Ureter (tissue), 1 donor: ENCODE results near the gene EVPL. TPM values are rescaled to one million over a fixed set of nuclear protein-coding genes. Genes with fewer than 3 reads are reported as not detected.

ENCODE experiments used
- DNase-seq: peaks from one replicate; pipeline ENCODE4 v3.0.0-alpha.2; 2020; ENCODE audit warnings: low spot score
- total RNA-seq: library from RNA; stranded (reverse); gene quantifications from one replicate; pipeline ENCODE4 v1.2.4, GENCODE V29; 2023
- donor health status: DM: yes; HTN: yes; CAD: no.

The EVPL gene
- total RNA-seq, 1 donor from 2014 or later: 84.2 TPM

DNA sequence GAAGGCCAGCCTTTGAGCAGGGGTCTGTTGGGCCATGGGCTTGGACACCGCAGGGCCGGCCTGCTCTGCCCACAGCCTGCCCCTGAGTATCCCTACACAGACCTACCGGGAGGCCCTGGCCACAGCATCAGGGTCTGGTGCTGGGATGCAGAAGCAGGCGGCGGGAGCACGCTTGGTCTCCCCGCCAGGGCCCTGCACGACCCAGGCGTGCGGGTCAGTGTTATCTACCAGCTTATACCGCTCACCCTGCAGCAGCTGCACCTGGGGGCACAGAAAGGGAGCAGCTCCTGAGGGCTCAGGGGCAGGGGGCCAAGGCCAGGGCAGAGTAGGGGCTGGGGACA is 8.8 kb downstream of the EVPL start:
- no peak for DNase-seq

DNA sequence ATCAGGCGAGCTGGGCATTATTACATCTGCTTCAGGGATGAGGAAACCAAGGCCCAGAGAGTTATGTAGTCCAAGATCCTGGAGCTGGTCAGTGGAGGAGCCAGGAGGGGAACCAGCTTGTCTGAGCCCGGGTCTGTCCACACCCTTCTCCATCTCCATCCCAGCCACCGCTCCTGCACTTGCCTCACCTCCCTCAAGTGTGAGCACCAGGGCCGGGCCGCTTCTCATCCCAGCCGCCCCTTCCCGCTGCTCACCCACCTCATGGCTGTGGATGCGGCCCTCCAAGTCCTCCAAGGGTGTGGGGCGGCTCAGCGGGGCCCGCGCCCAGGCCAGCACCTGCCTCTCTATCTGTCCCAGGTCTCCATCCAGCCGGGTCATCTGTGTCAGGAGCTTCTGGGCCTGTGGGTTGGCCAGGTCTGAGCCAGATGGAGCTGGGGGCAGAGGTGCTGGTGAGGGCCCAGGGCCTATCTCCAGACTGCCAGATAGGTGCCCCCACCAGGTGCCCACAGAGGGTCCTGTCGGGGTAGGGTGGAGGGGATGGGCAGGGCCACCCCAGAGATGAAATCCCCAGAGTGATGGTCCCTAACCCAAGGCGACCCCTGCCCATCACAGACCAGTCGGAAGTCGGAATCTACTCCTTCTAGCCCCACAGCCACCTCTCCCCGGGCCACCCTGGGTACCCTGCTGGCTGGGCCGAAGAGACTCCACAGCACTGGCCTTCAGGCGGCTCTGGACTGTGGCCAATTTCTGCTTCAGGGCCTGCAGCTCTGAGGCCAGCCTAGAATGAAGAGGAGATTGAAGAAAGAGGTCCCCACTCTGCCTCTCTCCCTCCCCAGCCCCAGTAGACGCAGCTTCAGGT is 9.4 kb downstream of the EVPL start:
- no peak for DNase-seq

DNA sequence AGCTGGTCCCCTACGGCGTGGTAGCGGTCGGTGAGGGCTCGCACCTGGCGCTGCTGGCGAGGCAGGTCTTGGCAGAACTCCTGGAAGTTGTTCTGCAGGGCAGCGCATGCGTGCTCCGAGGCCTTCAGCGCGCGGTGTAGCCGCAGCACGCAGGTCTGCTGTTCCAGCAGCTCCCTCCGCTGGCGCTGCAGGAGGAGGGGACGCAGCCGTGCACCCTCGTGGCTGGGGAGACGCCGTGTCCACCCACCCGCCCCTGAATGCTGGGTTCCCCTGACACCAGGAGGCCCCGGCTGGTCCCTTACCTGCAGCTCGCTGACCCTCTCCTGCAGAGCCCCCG is 12.2 kb downstream of the EVPL start:
- no peak for DNase-seq

DNA sequence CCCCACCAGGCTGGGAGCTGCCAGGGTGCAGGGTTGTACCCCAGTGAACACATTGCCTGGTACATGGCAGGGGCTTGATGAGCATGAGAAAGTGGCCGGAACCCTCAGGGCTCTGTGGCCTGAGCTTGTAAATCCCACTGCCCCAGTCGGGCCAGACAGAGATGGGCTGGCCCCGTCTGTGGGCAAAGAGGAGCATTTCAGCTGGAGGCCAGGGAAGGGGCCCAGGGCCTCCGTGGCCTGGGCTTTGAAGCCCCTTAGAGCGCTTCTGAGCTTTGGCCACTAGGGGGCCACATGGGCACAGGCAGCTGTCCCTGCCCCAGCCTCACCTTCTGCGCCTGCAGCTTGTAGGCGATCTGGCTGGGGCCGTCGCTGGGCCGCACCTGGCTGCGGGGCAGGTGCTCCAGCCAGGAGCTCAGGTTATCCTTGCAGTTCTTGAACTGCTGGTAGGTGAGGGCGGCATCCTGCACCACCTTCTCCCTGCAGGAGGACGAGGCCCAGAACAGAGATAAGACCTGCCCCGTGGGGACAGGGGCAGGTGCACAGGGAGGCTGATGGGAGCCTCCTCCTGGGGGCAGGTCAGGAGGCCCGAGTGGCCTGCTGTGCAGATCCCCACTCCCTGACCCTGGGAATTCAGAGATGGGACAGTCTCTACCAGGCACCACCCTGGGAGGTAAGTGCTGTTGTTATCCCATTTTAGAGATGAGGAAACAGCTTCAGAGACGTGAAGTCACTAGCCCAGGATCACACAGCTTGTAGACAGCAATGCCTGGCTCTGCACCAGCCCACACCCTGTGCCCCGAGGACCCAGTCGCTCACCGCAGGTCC is 12.8 kb downstream of the EVPL start:
- peak; percentile 70 for DNase-seq

DNA sequence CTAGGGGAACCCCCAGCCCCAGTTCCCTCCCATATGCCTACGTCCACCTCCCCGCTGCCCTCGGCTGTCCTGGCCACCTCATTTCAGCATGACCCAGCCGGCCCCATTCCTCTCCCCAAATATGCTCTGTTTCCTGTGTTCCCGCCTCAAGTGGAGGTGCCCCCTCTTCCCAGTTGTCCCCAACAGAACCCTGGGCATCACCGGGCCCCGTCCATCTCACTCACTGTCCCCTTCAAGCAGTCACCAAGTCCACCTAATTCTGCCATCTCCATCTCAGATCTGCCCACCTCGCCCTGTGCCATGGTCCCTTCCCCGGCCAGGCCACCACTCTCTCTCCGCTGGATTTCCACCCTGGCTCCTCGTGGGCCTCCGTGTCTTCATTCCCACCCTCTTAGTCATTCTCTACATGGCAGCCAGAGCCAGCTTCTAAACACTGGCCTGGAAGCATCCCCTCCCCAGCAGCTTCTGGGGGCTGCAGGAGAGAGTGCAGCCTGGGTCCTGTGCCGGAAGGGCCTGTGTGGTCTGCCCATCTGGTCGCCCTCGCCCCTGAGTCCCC is 13.7 kb downstream of the EVPL start:
- no peak for DNase-seq

DNA sequence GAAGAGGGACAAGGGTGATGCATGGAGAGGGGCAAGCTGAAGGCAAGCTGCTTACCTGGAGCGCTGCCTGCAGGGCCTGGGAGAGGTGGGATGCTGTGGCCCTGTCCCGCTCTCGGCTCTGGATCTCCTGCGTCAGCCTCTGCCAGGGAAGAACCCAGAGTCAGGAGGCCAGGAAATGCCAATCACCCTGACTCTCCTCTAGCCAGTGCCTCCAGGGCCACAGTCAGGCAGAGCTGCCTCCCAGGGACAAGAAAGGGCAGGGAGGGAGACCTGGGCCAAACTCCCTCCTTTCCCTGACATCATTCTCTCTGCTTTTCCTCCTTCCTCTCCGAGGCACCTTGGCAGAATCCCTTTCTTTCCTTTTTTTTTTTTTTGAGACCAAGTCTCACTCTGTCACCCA is 15.2 kb downstream of the EVPL start:
- DNase-seq: no peak

DNA sequence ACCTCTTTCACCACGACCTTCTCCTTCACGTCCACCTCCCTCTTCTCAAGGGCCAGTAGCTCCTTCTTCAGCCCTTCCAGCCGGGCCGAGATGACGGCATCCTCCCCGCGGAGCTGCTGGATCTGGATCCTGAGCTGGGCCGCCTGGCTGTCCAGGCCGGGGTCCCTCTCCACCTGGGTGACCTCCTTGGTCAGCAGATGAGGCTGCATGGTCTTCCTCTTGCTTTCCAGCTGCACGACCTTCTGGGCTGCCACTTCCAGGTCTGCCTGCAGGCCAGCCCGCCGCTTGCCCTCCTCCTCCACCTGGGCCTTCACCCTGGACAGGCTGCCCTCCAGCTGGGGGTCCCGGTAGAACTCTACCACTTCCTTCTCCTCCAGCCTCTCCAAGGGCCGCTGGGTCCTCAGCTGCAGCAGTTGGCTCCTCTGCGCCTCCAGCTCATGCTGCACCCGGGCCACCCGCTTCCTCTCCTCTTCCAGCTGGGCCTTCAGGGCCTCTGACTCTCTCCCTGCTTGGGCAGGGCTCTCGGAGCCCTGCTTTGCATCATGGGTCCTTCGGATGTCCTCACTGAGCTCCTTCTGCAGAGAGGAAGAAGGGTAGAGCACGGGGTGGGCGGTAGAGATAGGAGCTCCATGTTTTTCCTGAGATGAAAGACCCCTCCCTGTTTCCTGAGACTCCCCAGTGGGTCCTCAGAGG is 17.0 kb downstream of the EVPL start:
- no peak for DNase-seq

DNA sequence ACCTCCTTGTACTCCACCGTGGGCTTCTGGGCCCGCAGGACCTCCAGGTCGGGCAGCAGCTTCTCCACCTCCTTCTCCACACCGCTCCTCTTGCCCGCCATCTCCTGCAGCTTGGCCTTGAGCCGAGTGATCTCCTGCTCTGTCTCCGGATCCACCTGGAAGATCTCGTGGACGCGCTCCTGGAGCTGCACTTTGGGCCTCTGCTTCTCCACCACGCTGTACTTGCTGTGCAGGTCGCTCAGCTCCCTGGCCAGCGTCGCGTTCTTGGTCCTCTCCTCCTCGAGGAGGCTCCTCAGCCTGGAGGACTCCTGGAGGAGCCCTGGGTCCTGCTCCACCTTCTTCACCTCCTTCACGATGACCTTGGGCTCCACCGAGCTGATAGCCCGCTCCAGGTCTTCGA is 17.7 kb downstream of the EVPL start:
- DNase-seq: no peak

DNA sequence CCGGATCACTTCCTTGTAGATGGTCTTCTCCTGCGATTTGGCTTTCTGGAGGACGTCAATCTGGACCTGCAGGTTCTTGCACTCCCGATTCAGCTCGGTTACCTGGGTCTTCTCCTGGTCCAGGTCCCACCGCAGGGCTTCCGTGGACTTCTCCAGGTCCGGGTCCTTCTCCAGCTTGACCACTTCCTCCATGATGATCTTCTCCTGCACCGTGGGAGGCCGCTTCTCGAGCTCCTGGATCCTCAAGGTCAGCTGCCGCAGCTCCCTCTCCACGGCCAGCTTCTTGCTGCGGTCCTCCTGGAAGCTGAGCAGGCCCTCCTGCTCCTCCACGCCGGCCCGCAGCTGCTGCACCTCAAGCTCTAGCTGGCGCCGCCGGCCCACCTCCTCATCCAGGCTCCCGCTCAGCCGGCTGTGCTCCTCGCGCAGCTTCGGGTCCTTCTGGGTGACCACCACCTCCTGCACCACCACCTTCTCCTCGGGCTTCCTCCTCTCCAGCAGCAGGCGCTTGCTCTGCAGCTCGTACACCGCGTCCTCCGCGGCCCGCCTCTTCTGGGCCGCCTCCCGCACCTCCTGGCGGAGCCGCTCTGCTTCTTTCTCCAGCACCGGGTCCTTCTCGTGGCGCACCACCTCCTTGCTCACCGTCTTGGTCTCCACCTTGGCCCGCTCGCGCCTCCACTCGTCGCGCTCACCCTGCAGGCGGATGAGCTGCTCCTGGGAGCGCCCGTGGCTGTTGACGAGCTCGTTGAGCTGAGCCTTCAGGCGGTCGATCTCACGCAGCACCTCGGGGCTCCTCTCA is 18.3 kb downstream of the EVPL start:
- no peak for DNase-seq

DNA sequence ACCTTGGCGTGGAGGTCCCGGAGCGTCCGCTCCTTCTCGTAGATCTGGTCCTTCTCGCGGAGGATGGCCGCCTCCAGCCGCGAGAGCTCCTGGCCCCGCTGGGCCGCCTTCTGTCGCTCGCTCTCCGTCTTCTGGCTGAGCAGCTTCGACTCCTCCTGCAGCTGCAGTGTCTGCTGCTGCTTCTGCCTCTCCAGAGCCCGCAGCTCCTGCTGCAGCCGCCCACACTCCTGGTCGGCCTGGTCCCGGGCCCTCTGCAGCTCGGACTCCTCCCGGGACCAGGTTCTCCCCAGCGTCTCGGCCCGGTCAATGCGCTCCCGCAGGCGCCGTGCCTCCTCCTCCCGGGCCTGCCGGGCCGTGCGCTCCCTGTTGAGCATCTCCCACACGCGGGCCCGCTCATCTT is 18.9 kb downstream of the EVPL start:
- no peak for DNase-seq

DNA sequence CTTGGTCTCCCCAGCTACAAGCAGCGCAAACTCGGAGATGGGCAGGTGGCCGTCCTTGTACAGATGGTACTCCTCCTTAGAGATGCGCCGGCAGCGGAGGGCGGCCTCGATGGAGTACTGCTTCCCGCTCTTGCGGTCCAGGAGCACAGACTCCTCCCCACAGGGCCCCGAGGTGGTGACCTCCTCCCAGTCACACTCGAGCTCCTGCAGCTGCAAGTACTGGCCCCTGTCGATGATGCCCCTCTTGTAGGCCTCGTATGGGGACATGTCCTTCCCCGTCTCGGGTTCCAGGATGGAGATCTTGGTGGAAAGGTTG is 19.3 kb downstream of the EVPL start:
- no peak for DNase-seq

DNA sequence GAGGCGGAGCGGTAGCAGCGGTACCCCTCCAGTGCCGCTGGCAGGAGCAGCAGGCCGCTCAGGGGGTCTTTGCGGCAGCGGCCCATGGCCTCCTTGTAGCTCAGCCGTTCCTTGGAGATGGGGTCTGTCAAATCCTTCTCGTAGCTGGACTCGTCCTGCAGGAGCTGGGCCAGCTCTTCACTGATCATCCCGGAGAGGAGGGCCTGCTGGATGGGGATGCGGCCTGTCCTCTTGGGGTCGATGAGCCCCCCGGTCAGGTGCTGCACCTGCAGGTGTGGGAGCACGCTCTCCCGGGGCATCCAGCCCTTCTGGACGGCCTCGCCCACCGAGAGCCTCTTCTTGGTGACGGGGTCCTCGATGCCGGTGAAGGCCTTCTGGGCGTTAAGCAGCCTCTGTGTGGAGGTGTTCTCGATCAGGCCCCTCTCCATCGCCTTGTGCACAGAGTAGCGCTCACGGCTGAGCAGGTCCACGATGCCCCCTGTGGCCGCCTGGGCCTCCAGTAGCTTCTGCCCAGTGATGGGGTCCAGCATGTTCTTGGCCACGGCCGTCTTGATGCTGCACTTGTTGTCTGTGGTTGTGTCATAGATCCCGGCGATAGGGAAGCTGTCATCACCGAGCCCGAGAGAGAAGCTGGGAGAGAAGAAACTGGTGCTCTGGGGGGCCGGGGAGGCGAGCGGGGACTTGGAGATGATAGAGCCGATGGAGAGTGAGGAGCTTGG is 19.8 kb downstream of the EVPL start:
- no peak for DNase-seq

DNA sequence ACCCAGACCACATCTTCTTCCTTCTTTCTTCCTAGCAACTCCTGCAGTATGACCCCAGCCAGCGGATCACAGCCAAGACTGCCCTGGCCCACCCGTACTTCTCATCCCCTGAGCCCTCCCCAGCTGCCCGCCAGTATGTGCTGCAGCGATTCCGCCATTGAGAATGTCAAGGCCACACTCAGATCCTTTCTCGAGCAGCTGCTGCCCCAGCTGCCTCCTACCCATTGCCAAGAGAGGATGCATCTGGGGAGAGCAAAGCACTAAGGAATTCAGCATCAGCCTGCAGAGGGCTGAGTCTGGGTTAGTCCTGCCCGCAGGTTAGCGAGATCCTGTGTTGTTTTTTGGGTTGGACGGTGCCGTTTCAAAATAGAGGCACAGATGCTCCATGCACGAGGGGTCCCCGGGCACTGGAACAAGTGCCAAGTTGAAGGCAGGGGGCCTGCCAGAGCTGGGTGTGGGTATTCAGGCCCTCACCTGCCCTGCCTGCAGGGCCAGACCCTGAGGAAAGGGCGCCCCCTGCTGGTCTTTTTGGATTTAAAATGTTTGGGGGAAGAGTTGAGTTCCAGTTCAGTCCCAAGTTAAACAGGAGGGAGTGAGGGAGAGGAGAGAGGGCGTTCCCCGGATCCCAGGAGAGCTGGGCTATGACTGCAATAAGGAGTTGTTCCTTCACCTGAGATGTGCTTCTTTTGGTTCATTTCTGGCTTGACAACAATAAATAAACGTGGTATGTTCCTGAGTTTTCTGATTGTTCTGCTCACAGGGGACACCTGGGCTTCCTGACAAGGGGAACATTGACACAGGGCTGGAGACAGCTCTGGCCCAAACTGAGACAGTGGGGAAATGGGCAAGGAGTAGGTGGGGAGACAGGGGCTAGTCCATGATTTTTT is 21.6 kb downstream of the EVPL start:
- DNase-seq: peak; percentile 85

DNA sequence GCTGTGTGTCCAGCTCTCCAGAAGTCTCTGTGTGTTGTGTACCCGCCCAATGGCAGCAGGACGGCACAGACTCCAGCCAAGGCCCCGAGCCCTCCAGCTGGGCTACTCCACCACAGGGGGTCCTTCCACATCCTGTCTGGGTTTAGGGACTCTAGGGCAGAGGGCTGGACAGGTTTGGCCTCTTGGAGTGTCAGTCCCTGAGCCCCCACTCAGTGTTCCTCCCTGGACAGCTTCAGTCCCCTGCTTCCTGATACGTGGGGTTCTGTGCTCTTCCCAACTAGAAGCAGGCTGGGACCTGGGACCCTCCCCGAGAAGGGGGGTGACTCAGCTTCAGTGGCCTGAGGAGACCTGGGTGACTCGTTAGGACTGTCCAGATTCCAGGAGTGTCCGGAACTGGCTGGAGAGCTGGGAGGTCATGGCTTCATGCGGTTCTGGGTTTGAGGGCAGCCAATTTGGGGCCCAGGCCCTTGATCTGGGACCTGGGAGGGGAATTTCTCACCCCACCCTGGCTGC is 22.3 kb downstream of the EVPL start:
- no peak for DNase-seq

DNA sequence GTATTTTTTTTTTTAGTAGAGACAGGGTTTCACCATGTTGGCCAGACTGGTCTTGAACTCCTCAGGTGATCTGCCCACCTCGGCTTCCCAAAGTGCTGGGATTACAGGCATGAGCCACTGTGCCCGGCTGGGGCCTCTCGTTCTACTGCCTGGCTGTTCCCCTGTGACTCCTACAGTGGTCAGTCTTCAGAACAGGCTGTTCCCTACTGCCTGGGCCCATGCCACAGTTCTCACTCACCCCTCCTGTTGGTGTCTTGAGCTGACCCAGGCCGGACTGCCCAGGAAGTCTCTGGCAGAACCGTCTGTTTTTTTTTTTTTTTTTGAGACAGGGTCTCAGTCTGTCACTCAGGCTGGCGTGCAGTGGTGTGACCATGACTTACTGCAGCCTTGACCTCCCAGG is 23.2 kb downstream of the EVPL start:
- DNase-seq: no peak

DNA sequence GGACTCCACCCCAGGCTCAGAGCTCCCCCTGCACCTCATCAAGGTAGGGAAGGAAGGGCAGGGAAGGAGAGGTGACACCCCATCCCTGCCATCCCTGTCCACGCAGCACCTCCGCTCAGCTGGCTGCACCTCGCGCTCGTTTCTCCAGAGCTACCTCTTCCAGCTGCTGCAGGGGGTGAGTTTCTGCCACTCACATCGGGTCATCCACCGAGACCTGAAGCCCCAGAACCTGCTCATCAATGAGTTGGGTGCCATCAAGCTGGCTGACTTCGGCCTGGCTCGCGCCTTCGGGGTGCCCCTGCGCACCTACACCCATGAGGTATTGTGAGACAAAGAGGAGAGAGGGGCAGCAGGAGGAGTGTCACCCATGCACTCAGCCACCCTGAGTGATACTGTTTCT is 25.0 kb downstream of the EVPL start:
- DNase-seq: no peak

DNA sequence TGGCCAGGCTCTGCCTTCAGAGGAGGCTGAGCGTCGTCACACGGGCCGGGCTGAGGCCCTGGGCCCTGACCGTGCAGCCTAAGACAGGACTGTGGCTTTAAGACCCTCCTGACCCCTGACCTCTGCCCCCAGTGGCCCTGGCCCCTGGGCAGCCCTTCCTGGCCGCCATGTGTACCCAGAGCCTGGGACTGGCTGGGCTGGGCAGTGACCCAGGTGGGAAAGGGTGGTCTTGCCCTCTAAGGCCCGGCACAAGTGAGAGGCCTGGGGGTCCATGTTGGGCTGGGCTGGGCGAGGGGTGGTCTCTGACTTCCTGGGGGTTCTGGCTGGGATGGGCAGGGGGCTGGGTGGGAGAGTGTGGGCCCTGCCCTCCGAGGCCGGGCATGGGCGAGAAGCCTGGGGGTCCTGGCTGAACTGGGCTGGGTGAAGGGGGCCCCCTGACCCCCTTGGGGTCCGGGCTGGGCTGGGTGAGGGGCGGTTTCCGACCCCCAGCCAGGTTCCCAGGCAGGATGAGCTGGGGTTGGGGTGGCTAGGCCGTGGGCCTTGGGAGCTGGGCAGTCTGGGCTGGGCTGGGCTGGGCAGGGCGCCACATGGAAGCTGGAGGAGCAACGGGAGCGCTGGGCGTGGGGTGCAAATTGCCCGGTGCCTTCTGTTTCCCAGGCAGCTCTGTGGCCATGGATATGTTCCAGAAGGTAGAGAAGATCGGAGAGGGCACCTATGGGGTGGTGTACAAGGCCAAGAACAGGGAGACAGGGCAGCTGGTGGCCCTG is 26.2 kb downstream of the EVPL start, which contains the start of gene CDK3:
CDK3 (plus strand) TSS at position 101 of the 767 bp plus-strand sequence; CDS start at position 672, 571 bp downstream.
- no peak for DNase-seq

DNA sequence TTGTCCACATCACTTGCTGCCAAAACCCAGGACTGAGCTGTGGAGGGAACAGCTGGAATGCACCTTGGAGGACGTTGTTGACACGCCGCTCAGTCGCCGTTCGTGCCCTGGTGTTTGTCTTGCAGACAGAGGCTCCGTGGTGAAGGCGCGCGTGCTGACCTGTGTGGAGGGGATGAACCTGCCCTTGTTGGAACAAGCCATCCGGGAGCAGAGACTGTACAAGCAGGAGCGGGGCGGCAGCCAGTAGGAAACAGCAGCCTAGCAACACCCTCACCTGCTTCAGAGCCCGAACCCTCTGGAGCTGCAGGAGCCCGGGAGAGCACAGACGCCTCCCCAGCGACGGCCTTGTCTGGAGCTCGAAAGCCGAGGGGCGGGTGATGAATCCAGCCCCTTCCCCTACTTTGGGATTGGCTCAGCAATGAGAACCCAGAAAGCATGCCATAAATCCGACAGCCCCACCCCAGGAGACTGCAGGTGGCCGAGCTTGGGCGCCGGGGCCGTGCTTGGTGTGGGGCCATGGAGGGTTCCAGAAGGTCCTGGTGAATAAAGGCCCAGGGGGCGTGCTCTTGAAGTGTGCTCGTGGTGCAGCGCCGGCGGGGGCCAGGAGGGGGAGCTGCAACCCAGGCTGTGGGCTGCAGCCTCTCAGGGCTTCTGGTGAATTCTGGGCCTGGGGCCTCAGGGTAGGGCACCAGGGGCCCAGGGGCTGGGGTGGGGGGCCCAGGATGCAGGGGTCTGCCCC is 26.9 kb downstream of the EVPL start:
- DNase-seq: no peak
